CMK (cell line): Measurements from ENCODE around the gene ERVW-1.
"Not testable (repeated sequence)": the region's sequence is repeated elsewhere in the genome, so short reads cannot be mapped to it uniquely, and the experiment has no call there.

Experiments used
- DNase-seq: peaks from one replicate; pipeline ENCODE4 v3.0.0-alpha.2; 2010; ENCODE audit warnings: low read depth

The ERVW-1 gene

GRCh38 chr7:92473989-92474388, 3.8 kb downstream of the ERVW-1 start:
- DNase-seq: not testable (repeated sequence)

- DNase-seq: not testable (repeated sequence)
These were observed 9.2 kb downstream of the ERVW-1 start for GRCh38 chr7:92468589-92468988.

- DNase-seq: no peak
These were observed 11.1 kb downstream of the ERVW-1 start for GRCh38 chr7:92466682-92467081.

GRCh38 chr7:92464515-92464914, 13.2 kb downstream of the ERVW-1 start:
- DNase-seq: no peak

- no peak for DNase-seq
These were observed 15.2 kb downstream of the ERVW-1 start for GRCh38 chr7:92462560-92462959.

- DNase-seq: no peak
These were observed 16.4 kb downstream of the ERVW-1 start for GRCh38 chr7:92461027-92462003.

- no peak for DNase-seq
These were observed 17.2 kb downstream of the ERVW-1 start for GRCh38 chr7:92460510-92460909.

GRCh38 chr7:92460109-92460508, 17.6 kb downstream of the ERVW-1 start:
- no peak for DNase-seq

- DNase-seq: no peak
These were observed 21.5 kb downstream of the ERVW-1 start for GRCh38 chr7:92456236-92456635.

GRCh38 chr7:92451645-92452044, 26.1 kb downstream of the ERVW-1 start:
- DNase-seq: no peak

GRCh38 chr7:92448205-92448747, 29.5 kb downstream of the ERVW-1 start:
- DNase-seq: peak; percentile 38

- DNase-seq: peak; percentile 79
These were observed 30.2 kb downstream of the ERVW-1 start, which contains the start of gene GATAD1 for GRCh38 chr7:92447345-92448204. TSS of gene GATAD1 (plus strand) at chr7:92447482. CDS start at chr7:92447730, 248 bp downstream.

- no peak for DNase-seq
These were observed 30.8 kb downstream of the ERVW-1 start for GRCh38 chr7:92446869-92447344.

- peak; percentile 58 for DNase-seq
These were observed 35.0 kb downstream of the ERVW-1 start for GRCh38 chr7:92442720-92443119.

GRCh38 chr7:92437956-92438491, 39.7 kb downstream of the ERVW-1 start:
- DNase-seq: no peak

GRCh38 chr7:92436612-92437445, 40.9 kb downstream of the ERVW-1 start:
- DNase-seq: no peak

GRCh38 chr7:92435542-92435941, 42.2 kb downstream of the ERVW-1 start:
- no peak for DNase-seq

- DNase-seq: no peak
These were observed 44.7 kb downstream of the ERVW-1 start for GRCh38 chr7:92433019-92433418.

GRCh38 chr7:92432299-92432946, 45.3 kb downstream of the ERVW-1 start:
- no peak for DNase-seq

- DNase-seq: no peak
These were observed 50.6 kb downstream of the ERVW-1 start for GRCh38 chr7:92427193-92427592.
